ENCODE data around the gene LRRC41. TPM values are rescaled to one million over a fixed set of nuclear protein-coding genes. Genes with fewer than 3 reads are reported as not detected.
"Not testable (repeated sequence)": the region's sequence is repeated elsewhere in the genome, so short reads cannot be mapped to it uniquely, and the experiment has no call there.

Gene LRRC41
- total and polyA plus RNA-seq, 2 donors (not counting 1 experiment from before 2014, with no cell fraction given): 55.3 to 89.0 TPM

DNA sequence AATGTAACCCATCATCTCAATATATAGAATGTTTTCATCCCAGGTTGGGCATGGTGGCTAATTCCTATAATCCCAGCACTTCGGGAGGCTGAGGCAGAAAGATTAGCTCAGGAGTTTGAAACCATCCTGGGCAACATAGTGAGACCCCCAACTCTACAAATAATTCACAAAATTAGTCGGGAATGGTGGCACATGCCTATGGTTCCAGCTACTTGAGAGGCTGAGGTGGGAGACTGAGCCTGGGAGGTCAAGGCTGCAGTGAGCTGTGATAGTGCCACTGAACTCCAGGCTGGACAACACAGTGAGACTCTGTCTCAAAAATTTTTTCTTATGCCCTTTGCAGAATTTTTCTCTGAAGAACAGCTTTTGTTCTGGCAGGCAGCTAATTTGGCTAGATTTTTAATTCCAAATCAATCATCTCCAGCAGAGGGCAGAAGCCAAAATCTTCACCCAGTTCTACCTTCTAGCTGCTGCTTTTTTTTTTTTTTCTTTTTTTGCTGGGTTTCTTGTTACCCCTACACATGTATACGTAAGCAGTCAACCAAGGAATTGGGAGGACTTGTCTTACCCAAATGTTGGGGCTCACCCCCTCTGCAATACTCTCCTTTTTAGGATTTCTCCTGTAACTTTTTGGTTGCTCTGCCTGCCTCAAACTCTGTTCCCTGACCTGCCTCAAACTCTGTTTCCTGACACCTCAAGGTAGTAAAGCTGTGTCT is 58.6 kb downstream of the LRRC41 start:
- Histone ChIP-seq H3K79me2 (ENCODE audit: control insufficient read depth, insufficient read depth, low read length) (peaks cover 10% of the 10 kb centered on the region), H3K27ac (ENCODE audit: insufficient read depth, low read length) (no peak overlapping the region), H2AFZ (ENCODE audit: low read length) (no peak overlapping the region), H3K36me3 (ENCODE audit: control insufficient read depth, insufficient read depth, low read length) (no peaks in the 10 kb centered on the region), H3K9me3 (ENCODE audit: control insufficient read depth, insufficient read depth, low read depth, low read length) (no peaks in the 10 kb centered on the region), H3K4me2 (ENCODE audit: extremely low read depth, insufficient read depth, low read length) (no peak overlapping the region), H4K20me1 (ENCODE audit: control insufficient read depth, extremely low read depth, insufficient read depth, low read length) (no peaks in the 10 kb centered on the region), H3K4me3 (replicated peaks in 1 of 4; ENCODE audit: control extremely low read depth in 1 of 4, insufficient read depth in 1 of 4, low read depth in 3 of 4, low read length in 4 of 4) (no peak overlapping the region), H3K9ac (ENCODE audit: insufficient read depth, low read length) (no peak overlapping the region), H3K4me1 (ENCODE audit: control insufficient read depth, extremely low read depth, insufficient read depth, low read length) (no peaks in the 10 kb centered on the region), H3K27me3 (ENCODE audit: control insufficient read depth, insufficient read depth, low read length) (no peaks in the 10 kb centered on the region)
- peak; percentile 6 to 18 for DNase-seq (ENCODE audit: low read depth in 2 of 2)
- no peak for TF ChIP-seq EZH2 (IDR thresholded peaks at IDR 0.05; ENCODE audit: low read length, missing control alignments)
- TF ChIP-seq, protein P1, sequence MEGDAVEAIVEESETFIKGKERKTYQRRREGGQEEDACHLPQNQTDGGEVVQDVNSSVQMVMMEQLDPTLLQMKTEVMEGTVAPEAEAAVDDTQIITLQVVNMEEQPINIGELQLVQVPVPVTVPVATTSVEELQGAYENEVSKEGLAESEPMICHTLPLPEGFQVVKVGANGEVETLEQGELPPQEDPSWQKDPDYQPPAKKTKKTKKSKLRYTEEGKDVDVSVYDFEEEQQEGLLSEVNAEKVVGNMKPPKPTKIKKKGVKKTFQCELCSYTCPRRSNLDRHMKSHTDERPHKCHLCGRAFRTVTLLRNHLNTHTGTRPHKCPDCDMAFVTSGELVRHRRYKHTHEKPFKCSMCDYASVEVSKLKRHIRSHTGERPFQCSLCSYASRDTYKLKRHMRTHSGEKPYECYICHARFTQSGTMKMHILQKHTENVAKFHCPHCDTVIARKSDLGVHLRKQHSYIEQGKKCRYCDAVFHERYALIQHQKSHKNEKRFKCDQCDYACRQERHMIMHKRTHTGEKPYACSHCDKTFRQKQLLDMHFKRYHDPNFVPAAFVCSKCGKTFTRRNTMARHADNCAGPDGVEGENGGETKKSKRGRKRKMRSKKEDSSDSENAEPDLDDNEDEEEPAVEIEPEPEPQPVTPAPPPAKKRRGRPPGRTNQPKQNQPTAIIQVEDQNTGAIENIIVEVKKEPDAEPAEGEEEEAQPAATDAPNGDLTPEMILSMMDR (conservative IDR thresholded peaks at IDR 0.05 in 1 of 2, IDR thresholded peaks at IDR 0.05 in 1 of 2; ENCODE audit: low read depth in 1 of 2, low read length in 2 of 2): peak; percentile 14 to 31

DNA sequence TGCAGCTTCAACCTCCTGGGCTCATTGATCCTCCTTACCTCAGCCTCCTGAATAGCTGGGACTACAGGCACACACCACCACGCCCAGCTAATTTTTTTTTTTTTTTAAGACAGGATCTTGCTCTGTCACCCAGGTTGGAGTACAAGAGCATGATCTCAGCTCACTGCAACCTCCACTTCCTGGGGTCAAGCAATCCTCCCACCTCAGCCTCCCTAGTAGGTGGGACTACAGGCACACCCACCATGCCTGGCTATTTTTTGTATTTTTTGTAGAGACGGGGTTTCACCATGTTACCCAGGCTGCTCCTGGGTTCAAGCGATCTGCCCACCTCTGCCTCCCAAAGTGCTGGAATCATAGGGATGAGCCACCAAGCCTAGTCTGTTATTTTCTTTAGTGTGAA is 59.6 kb downstream of the LRRC41 start:
- H3K9me3 ChIP-seq (ENCODE audit: control insufficient read depth, insufficient read depth, low read depth, low read length); H3K4me1 ChIP-seq (ENCODE audit: control insufficient read depth, extremely low read depth, insufficient read depth, low read length); H3K27me3 ChIP-seq (ENCODE audit: control insufficient read depth, insufficient read depth, low read length); H3K36me3 ChIP-seq (ENCODE audit: control insufficient read depth, insufficient read depth, low read length); H3K4me3 ChIP-seq (replicated peaks in 1 of 4; ENCODE audit: control extremely low read depth in 1 of 4, insufficient read depth in 1 of 4, low read depth in 3 of 4, low read length in 4 of 4); H2AFZ ChIP-seq (ENCODE audit: low read length); H3K27ac ChIP-seq (ENCODE audit: insufficient read depth, low read length); DNase-seq (ENCODE audit: low read depth in 2 of 2); H3K4me2 ChIP-seq (ENCODE audit: extremely low read depth, insufficient read depth, low read length); H3K9ac ChIP-seq (ENCODE audit: insufficient read depth, low read length); H3K79me2 ChIP-seq (ENCODE audit: control insufficient read depth, insufficient read depth, low read length); H4K20me1 ChIP-seq (ENCODE audit: control insufficient read depth, extremely low read depth, insufficient read depth, low read length): not testable (repeated sequence)

DNA sequence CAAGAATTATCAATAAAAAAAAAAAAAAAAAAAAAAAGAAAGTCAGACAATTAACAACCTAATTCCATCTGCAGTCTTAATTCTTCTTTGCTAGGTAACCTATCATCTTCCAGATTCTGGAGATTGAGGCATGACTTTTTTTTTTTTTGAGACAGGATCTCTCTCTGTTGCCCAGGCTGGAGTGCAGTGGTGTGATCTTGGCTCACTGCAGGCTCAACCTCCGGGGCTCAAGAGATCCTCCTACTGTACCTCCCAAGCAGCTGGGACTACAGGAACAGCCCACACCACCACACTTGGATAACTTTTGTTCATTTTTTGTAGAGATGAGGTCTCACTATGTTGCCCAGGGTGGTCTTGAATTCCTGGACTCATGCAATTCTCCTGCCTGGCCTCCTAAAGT is 60.5 kb downstream of the LRRC41 start:
- Histone ChIP-seq H3K27me3 (ENCODE audit: control insufficient read depth, insufficient read depth, low read length) (no peaks in the 10 kb centered on the region), H3K79me2 (ENCODE audit: control insufficient read depth, insufficient read depth, low read length) (no peaks in the 10 kb centered on the region), H4K20me1 (ENCODE audit: control insufficient read depth, extremely low read depth, insufficient read depth, low read length) (no peaks in the 10 kb centered on the region), H3K9ac (ENCODE audit: insufficient read depth, low read length) (no peak overlapping the region), H3K36me3 (ENCODE audit: control insufficient read depth, insufficient read depth, low read length) (no peaks in the 10 kb centered on the region), H3K4me1 (ENCODE audit: control insufficient read depth, extremely low read depth, insufficient read depth, low read length) (no peaks in the 10 kb centered on the region), H2AFZ (ENCODE audit: low read length) (no peak overlapping the region), H3K4me3 (replicated peaks in 1 of 4; ENCODE audit: control extremely low read depth in 1 of 4, insufficient read depth in 1 of 4, low read depth in 3 of 4, low read length in 4 of 4) (no peak overlapping the region), H3K27ac (ENCODE audit: insufficient read depth, low read length) (no peak overlapping the region), H3K9me3 (ENCODE audit: control insufficient read depth, insufficient read depth, low read depth, low read length) (no peaks in the 10 kb centered on the region), H3K4me2 (ENCODE audit: extremely low read depth, insufficient read depth, low read length) (no peak overlapping the region)
- DNase-seq (ENCODE audit: low read depth in 2 of 2): no peak
- TF ChIP-seq EZH2 (IDR thresholded peaks at IDR 0.05; ENCODE audit: low read length, missing control alignments): no peak
- TF ChIP-seq, protein P1 (conservative IDR thresholded peaks at IDR 0.05 in 1 of 2, IDR thresholded peaks at IDR 0.05 in 1 of 2; ENCODE audit: low read depth in 1 of 2, low read length in 2 of 2): no peak

DNA sequence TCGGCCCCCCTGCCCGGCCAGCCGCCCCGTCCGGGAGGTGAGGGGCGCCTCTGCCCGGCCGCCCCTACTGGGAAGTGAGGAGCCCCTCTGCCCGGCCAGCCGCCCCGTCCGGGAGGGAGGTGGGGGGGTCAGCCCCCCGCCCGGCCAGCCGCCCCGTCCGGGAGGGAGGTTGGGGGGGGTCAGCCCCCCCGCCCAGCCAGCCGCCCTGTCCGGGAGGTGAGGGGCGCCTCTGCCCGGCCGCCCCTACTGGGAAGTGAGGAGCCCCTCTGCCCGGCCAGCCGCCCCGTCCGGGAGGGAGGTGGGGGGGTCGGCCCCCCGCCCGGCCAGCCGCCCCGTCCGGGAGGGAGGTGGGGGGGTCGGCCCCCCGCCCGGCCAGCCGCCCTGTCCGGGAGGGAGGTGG is 61.7 kb downstream of the LRRC41 start:
- not testable (repeated sequence) for H3K4me3 ChIP-seq (replicated peaks in 1 of 4; ENCODE audit: control extremely low read depth in 1 of 4, insufficient read depth in 1 of 4, low read depth in 3 of 4, low read length in 4 of 4); H3K27ac ChIP-seq (ENCODE audit: insufficient read depth, low read length); H3K9ac ChIP-seq (ENCODE audit: insufficient read depth, low read length); DNase-seq (ENCODE audit: low read depth in 2 of 2); H3K9me3 ChIP-seq (ENCODE audit: control insufficient read depth, insufficient read depth, low read depth, low read length); H3K79me2 ChIP-seq (ENCODE audit: control insufficient read depth, insufficient read depth, low read length); H3K27me3 ChIP-seq (ENCODE audit: control insufficient read depth, insufficient read depth, low read length); H3K4me2 ChIP-seq (ENCODE audit: extremely low read depth, insufficient read depth, low read length); H2AFZ ChIP-seq (ENCODE audit: low read length); H4K20me1 ChIP-seq (ENCODE audit: control insufficient read depth, extremely low read depth, insufficient read depth, low read length); H3K36me3 ChIP-seq (ENCODE audit: control insufficient read depth, insufficient read depth, low read length); H3K4me1 ChIP-seq (ENCODE audit: control insufficient read depth, extremely low read depth, insufficient read depth, low read length)

DNA sequence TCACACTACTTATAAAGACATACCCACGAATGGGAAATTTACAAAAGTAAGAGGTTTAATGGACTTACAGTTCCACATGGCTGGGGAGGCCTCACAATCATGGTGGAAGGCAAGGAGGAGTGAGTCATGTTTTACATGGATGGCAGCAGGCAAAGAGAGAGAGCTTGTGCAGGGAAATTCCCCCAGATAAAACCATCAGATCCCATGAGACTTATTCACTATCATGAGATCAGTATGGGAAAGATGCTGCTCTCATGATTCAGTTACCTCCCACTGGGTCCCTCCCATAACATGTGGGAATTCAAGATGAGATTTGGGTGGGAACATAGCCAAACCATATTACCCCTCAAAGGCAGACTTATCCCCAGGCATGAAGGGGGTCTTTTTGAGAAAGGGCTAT is 64.6 kb downstream of the LRRC41 start:
- not testable (repeated sequence) for H3K9ac ChIP-seq (ENCODE audit: insufficient read depth, low read length); H3K9me3 ChIP-seq (ENCODE audit: control insufficient read depth, insufficient read depth, low read depth, low read length); H2AFZ ChIP-seq (ENCODE audit: low read length); H3K4me1 ChIP-seq (ENCODE audit: control insufficient read depth, extremely low read depth, insufficient read depth, low read length); H3K27me3 ChIP-seq (ENCODE audit: control insufficient read depth, insufficient read depth, low read length); H3K4me2 ChIP-seq (ENCODE audit: extremely low read depth, insufficient read depth, low read length); H3K36me3 ChIP-seq (ENCODE audit: control insufficient read depth, insufficient read depth, low read length); H4K20me1 ChIP-seq (ENCODE audit: control insufficient read depth, extremely low read depth, insufficient read depth, low read length); H3K4me3 ChIP-seq (replicated peaks in 1 of 4; ENCODE audit: control extremely low read depth in 1 of 4, insufficient read depth in 1 of 4, low read depth in 3 of 4, low read length in 4 of 4); H3K27ac ChIP-seq (ENCODE audit: insufficient read depth, low read length); H3K79me2 ChIP-seq (ENCODE audit: control insufficient read depth, insufficient read depth, low read length)
- peak in 1 of 2 donors; percentile 33 for DNase-seq (ENCODE audit: low read depth in 2 of 2)
